CD4-positive, CD25-positive, alpha-beta regulatory T cell (primary cell): Measurements from ENCODE around the gene FARP2. TPM values are rescaled to one million over a fixed set of nuclear protein-coding genes. Genes with fewer than 3 reads are reported as not detected.
A peak's percentile ranks its signal among the peaks of the same experiment; 100 is the strongest.

Experiments used
- ATAC-seq, 2 donors: fragments of 150-1000 bp; cut with Tn5 transposase; one replicate each; pipeline ENCODE4 v1.10.0; 2021; ENCODE audit warnings: low read depth in 2 of 2, moderate number of reproducible peaks in 2 of 2, moderate library complexity in 1 of 2
- DNase-seq, 3 donors: peaks; one replicate each; pipeline versions ENCODE4 v3.0.0 to v3.0.0-alpha.2; 2012 to 2022; ENCODE audit warnings: mixed read lengths in 1 of 3
- H3K27ac ChIP-seq: one replicate; pipeline ENCODE4 v1.7.0; 2013; ENCODE audit warnings: mild to moderate bottlenecking, low read length; ENCODE audit not compliant: insufficient read depth, poor library complexity, severe bottlenecking
- H3K27me3 ChIP-seq: one replicate; pipeline ENCODE4 v1.7.0; 2013; ENCODE audit warnings: low read length; ENCODE audit not compliant: control insufficient read depth, insufficient read depth
- H3K36me3 ChIP-seq: one replicate; pipeline ENCODE4 v1.7.0; 2013; ENCODE audit warnings: mild to moderate bottlenecking, low read length, moderate library complexity; ENCODE audit not compliant: control insufficient read depth, insufficient read depth
- H3K4me1 ChIP-seq: 2 replicates; pipeline ENCODE4 v1.7.0; 2013; ENCODE audit warnings: mild to moderate bottlenecking, low read length; ENCODE audit not compliant: insufficient read depth, control insufficient read depth, poor library complexity, severe bottlenecking
- H3K4me3 ChIP-seq: one replicate; pipeline ENCODE4 v1.7.0; 2013; ENCODE audit warnings: low read depth, mild to moderate bottlenecking, low read length, moderate library complexity
- H3K9me3 ChIP-seq, 2 experiments: 1 replicate in 1 of 2; 2 replicates in 1 of 2; pipeline ENCODE4 v1.7.0; 2013; ENCODE audit warnings: low read length in 2 of 2, mild to moderate bottlenecking in 1 of 2, moderate library complexity in 1 of 2; ENCODE audit not compliant: control insufficient read depth in 2 of 2
- H3K27ac Mint-ChIP-seq, 3 donors: one replicate each; pipeline ENCODE4 v1.8.0; 2020 to 2022; ENCODE audit warnings: mild to moderate bottlenecking in 3 of 3, mixed read lengths in 3 of 3, moderate library complexity in 2 of 3
- H3K27me3 Mint-ChIP-seq: one replicate; pipeline ENCODE4 v1.8.0; 2022; ENCODE audit warnings: mild to moderate bottlenecking, mixed read lengths
- H3K36me3 Mint-ChIP-seq: one replicate; pipeline ENCODE4 v1.8.0; 2020; ENCODE audit warnings: mixed read lengths
- H3K4me1 Mint-ChIP-seq, 4 donors: one replicate each; pipeline ENCODE4 v1.8.0; 2020 to 2022; ENCODE audit warnings: mixed read lengths in 4 of 4, mild to moderate bottlenecking in 1 of 4
- H3K4me3 Mint-ChIP-seq, 4 donors: one replicate each; pipeline ENCODE4 v1.8.0; 2020 to 2022; ENCODE audit warnings: mild to moderate bottlenecking in 4 of 4, mixed read lengths in 4 of 4, moderate library complexity in 3 of 4
- H3K9me3 Mint-ChIP-seq, 7 donors: one replicate each; pipeline ENCODE4 v1.8.0; 2020 to 2022; ENCODE audit warnings: mixed read lengths in 7 of 7, mild to moderate bottlenecking in 3 of 7, moderate library complexity in 2 of 7
- polyA plus RNA-seq, 4 donors: library from polyadenylated mRNA; unstranded; fragments of 300-500 nt; fragmentation: Illumina TruSeq; gene quantifications; one replicate each; pipeline ENCODE4 v1.2.3, GENCODE V29; 2021
- total RNA-seq: library from RNA; stranded (reverse); gene quantifications from one replicate; pipeline ENCODE4 v1.2.3, GENCODE V29; 2022

The FARP2 gene
- total RNA-seq, result 34.9 TPM
- polyA plus RNA-seq, result 1 to 10 TPM; 3.0 to 7.4 (median 6.9) TPM

- Mint-ChIP-seq H3K27me3 (no peaks in the 10 kb centered on the region), H3K36me3 (peaks cover 4% of the 10 kb centered on the region), H3K4me3 (peak within 1 kb of the TSS; percentile 76 to 93 (median 91)), H3K27ac (peak within 1 kb of the TSS; percentile 56 to 97 (median 67)), H3K9me3 (no peaks in the 10 kb centered on the region), H3K4me1 (peaks cover 7 to 38% (median 27%) of the 10 kb centered on the region in 4 donors)
- H3K4me1 ChIP-seq, result peaks cover 9% of the 10 kb centered on the region
- H3K27ac ChIP-seq, result peak within 1 kb of the TSS; percentile 71
- no peaks in the 10 kb centered on the region for H3K9me3 ChIP-seq
- no peaks in the 10 kb centered on the region for H3K27me3 ChIP-seq
- peak; percentile 93 to 96 for ATAC-seq
- DNase-seq, result peak; percentile 95 to 98 (median 98)
- H3K4me3 ChIP-seq, result peak within 1 kb of the TSS; percentile 80
- peaks cover 23% of the 10 kb centered on the region for H3K36me3 ChIP-seq
Observed at GRCh38 chr2:241355983-241356870, at the start of gene FARP2. Gene FARP2 (plus strand): TSS chr2:241356285. CDS start chr2:241373108, 16,823 bp downstream.

GRCh38 chr2:241307055-241307454 lies 49.0 kb upstream of the FARP2 start:
- H3K27me3 ChIP-seq, result no peaks in the 10 kb centered on the region
- H3K4me3 Mint-ChIP-seq, result peak overlapping the region in 1 of 4 donors; percentile 24
- H3K9me3 Mint-ChIP-seq, result no peaks in the 10 kb centered on the region
- peaks cover 11% of the 10 kb centered on the region for H3K36me3 Mint-ChIP-seq
- no peaks in the 10 kb centered on the region for H3K27me3 Mint-ChIP-seq
- H3K4me1 ChIP-seq, result peaks cover 23% of the 10 kb centered on the region
- H3K4me1 Mint-ChIP-seq, result peaks cover 24 to 75% (median 60%) of the 10 kb centered on the region in 4 donors
- no peak overlapping the region for H3K27ac ChIP-seq
- H3K27ac Mint-ChIP-seq, result no peak overlapping the region
- peaks cover 3% of the 10 kb centered on the region for H3K36me3 ChIP-seq
- H3K9me3 ChIP-seq, result no peaks in the 10 kb centered on the region
- H3K4me3 ChIP-seq, result no peak overlapping the region
- DNase-seq, result no peak
- ATAC-seq, result no peak

GRCh38 chr2:241308267-241308666 lies 47.8 kb upstream of the FARP2 start:
- H3K27me3 Mint-ChIP-seq, result no peaks in the 10 kb centered on the region
- no peak overlapping the region for H3K4me3 Mint-ChIP-seq
- no peaks in the 10 kb centered on the region for H3K27me3 ChIP-seq
- peaks cover 11% of the 10 kb centered on the region for H3K36me3 Mint-ChIP-seq
- no peaks in the 10 kb centered on the region for H3K9me3 ChIP-seq
- H3K36me3 ChIP-seq, result peaks cover 3% of the 10 kb centered on the region
- no peak overlapping the region for H3K4me3 ChIP-seq
- DNase-seq (no peak), ATAC-seq (no peak)
- peaks cover 25 to 74% (median 59%) of the 10 kb centered on the region in 4 donors for H3K4me1 Mint-ChIP-seq
- no peak overlapping the region for H3K27ac Mint-ChIP-seq
- no peaks in the 10 kb centered on the region for H3K9me3 Mint-ChIP-seq
- peaks cover 23% of the 10 kb centered on the region for H3K4me1 ChIP-seq
- no peak overlapping the region for H3K27ac ChIP-seq

- H3K4me3 Mint-ChIP-seq, result peak overlapping the region in 1 of 4 donors; percentile 81
- H3K27me3 ChIP-seq, result no peaks in the 10 kb centered on the region
Observed at GRCh38 chr2:241308832-241309500, 47.1 kb upstream of the FARP2 start.

GRCh38 chr2:241309684-241310117 lies 46.4 kb upstream of the FARP2 start:
- H3K27me3 ChIP-seq, result no peaks in the 10 kb centered on the region
- peaks cover 29 to 74% (median 60%) of the 10 kb centered on the region in 4 donors for H3K4me1 Mint-ChIP-seq
- peak overlapping the region; percentile 66 to 88 (median 85) for H3K27ac Mint-ChIP-seq
- no peaks in the 10 kb centered on the region for H3K9me3 Mint-ChIP-seq
- no peaks in the 10 kb centered on the region for H3K9me3 ChIP-seq
- H3K27me3 Mint-ChIP-seq, result no peaks in the 10 kb centered on the region
- no peak overlapping the region for H3K4me3 ChIP-seq
- peak overlapping the region; percentile 42 for H3K27ac ChIP-seq
- H3K36me3 ChIP-seq, result peaks cover 3% of the 10 kb centered on the region
- H3K4me1 ChIP-seq, result peaks cover 31% of the 10 kb centered on the region
- peaks cover 11% of the 10 kb centered on the region for H3K36me3 Mint-ChIP-seq
- DNase-seq (peak; percentile 10 to 79 (median 32)), ATAC-seq (peak; percentile 93 to 96)
- peak overlapping the region in 3 of 4 donors; percentile 59 to 89 (median 81) for H3K4me3 Mint-ChIP-seq

More at GRCh38 chr2:241308832-241309500, 47.1 kb upstream of the FARP2 start:
- Histone ChIP-seq H3K4me3 (no peak overlapping the region), H3K27ac (peak overlapping the region; percentile 42), H3K36me3 (peaks cover 3% of the 10 kb centered on the region), H3K4me1 (peaks cover 24% of the 10 kb centered on the region), H3K9me3 (no peaks in the 10 kb centered on the region)
- Mint-ChIP-seq H3K9me3 (no peaks in the 10 kb centered on the region), H3K27ac (peak overlapping the region; percentile 60 to 66 (median 65)), H3K4me1 (peaks cover 25 to 74% (median 60%) of the 10 kb centered on the region in 4 donors), H3K27me3 (no peaks in the 10 kb centered on the region), H3K36me3 (peaks cover 11% of the 10 kb centered on the region)
- no peak for DNase-seq
- ATAC-seq, result no peak

GRCh38 chr2:241310917-241311566 lies 45.0 kb upstream of the FARP2 start:
- no peak for ATAC-seq
- H3K9me3 ChIP-seq, result no peaks in the 10 kb centered on the region
- no peak overlapping the region for H3K27ac ChIP-seq
- DNase-seq, result no peak
- Mint-ChIP-seq H3K27ac (peak overlapping the region; percentile 50 to 85 (median 62)), H3K4me1 (peaks cover 29 to 71% (median 54%) of the 10 kb centered on the region in 4 donors), H3K36me3 (peaks cover 11% of the 10 kb centered on the region), H3K4me3 (peak overlapping the region in 1 of 4 donors; percentile 10), H3K9me3 (no peaks in the 10 kb centered on the region), H3K27me3 (peaks cover 6% of the 10 kb centered on the region)
- no peaks in the 10 kb centered on the region for H3K27me3 ChIP-seq
- H3K4me3 ChIP-seq, result no peak overlapping the region
- peaks cover 3% of the 10 kb centered on the region for H3K36me3 ChIP-seq
- H3K4me1 ChIP-seq, result peaks cover 33% of the 10 kb centered on the region

- Histone ChIP-seq H3K4me1 (peaks cover 42% of the 10 kb centered on the region), H3K36me3 (peaks cover 3% of the 10 kb centered on the region), H3K9me3 (no peaks in the 10 kb centered on the region), H3K27me3 (no peaks in the 10 kb centered on the region), H3K27ac (no peak overlapping the region), H3K4me3 (no peak overlapping the region)
- H3K9me3 Mint-ChIP-seq, result no peaks in the 10 kb centered on the region
- peaks cover 11% of the 10 kb centered on the region for H3K36me3 Mint-ChIP-seq
- ATAC-seq, result no peak
- no peak for DNase-seq
- H3K4me1 Mint-ChIP-seq, result peaks cover 33 to 80% (median 59%) of the 10 kb centered on the region in 4 donors
- H3K27ac Mint-ChIP-seq, result peak overlapping the region in 1 of 3 donors; percentile 2
- H3K4me3 Mint-ChIP-seq, result peak overlapping the region in 1 of 4 donors; percentile 10
- H3K27me3 Mint-ChIP-seq, result peaks cover 6% of the 10 kb centered on the region
Observed at GRCh38 chr2:241312082-241312481, 44.0 kb upstream of the FARP2 start.
